Caco-2 (cell line): ENCODE results near the gene ELAVL1. TPM values are rescaled to one million over a fixed set of nuclear protein-coding genes. Genes with fewer than 3 reads are reported as not detected.

ENCODE experiments used
- BruUV-seq: library from RNA; stranded (reverse); fragments of 400-500 nt; replicated peaks from 2 replicates; lab custom pipeline; 2021; lab: Mats Ljungman, UMichigan
- CTCF ChIA-PET: fragments of 300-600 bp; sonication (Branson Sonifier 250); formaldehyde crosslinking; loops from one replicate; lab custom pipeline; 2022; ENCODE audit warnings: antibody characterized with exemption; lab: Charles Lee
- POLR2A ChIA-PET: fragments of 300-600 bp; sonication (Branson Sonifier 250); formaldehyde crosslinking; loops from one replicate; lab custom pipeline; 2022; ENCODE audit warnings: antibody characterized with exemption; lab: Charles Lee
- DNase-seq, 2 experiments: peaks; one replicate each; pipeline versions ENCODE4 v3.0.0 to v3.0.0-alpha.2; 2020 to 2022
- H3K27me3 ChIP-seq: replicated peaks from 2 replicates; pipeline ENCODE4 v1.6.0; 2011; ENCODE audit warnings: low read length; ENCODE audit not compliant: control insufficient read depth, insufficient read depth
- H3K36me3 ChIP-seq: 2 replicates; pipeline ENCODE4 v1.5.1; 2011; ENCODE audit warnings: low read length; ENCODE audit not compliant: control insufficient read depth, insufficient read depth
- H3K4me1 ChIP-seq: fragments of 250-450 bp; sonication (Bioruptor Pico); 2 replicates; pipeline ENCODE4 v1.5.1; 2020; ENCODE audit warnings: mild to moderate bottlenecking
- H3K4me3 ChIP-seq: 2 replicates; pipeline ENCODE4 v1.5.1; 2011; ENCODE audit warnings: low read depth, mild to moderate bottlenecking, control low read depth, low read length
- H3K9me3 ChIP-seq: fragments of 250-450 bp; sonication (Bioruptor Pico); 2 replicates; pipeline ENCODE4 v1.5.1; 2020; ENCODE audit warnings: mild to moderate bottlenecking, moderate library complexity
- H3K27ac Mint-ChIP-seq: one replicate; pipeline ENCODE4 v1.8.0; 2022; ENCODE audit warnings: mixed read lengths; ENCODE audit not compliant: unreplicated experiment
- H3K27me3 Mint-ChIP-seq: one replicate; pipeline ENCODE4 v1.8.0; 2022; ENCODE audit warnings: mixed read lengths; ENCODE audit not compliant: insufficient read depth, unreplicated experiment
- H3K36me3 Mint-ChIP-seq: one replicate; pipeline ENCODE4 v1.8.0; 2022; ENCODE audit warnings: mild to moderate bottlenecking, mixed read lengths; ENCODE audit not compliant: insufficient read depth, unreplicated experiment
- H3K4me1 Mint-ChIP-seq: one replicate; pipeline ENCODE4 v1.8.0; 2022; ENCODE audit warnings: low read depth, mixed read lengths; ENCODE audit not compliant: unreplicated experiment
- H3K4me3 Mint-ChIP-seq: one replicate; pipeline ENCODE4 v1.8.0; 2022; ENCODE audit warnings: mild to moderate bottlenecking, moderate library complexity, mixed read lengths; ENCODE audit not compliant: unreplicated experiment
- H3K9me3 Mint-ChIP-seq: one replicate; pipeline ENCODE4 v1.8.0; 2022; ENCODE audit warnings: mixed read lengths; ENCODE audit not compliant: unreplicated experiment
- intact Hi-C: fragments of 100-400 bp; cut with micrococcal nuclease; formaldehyde crosslinking; loops from one replicate; pipeline ENCODE4 v1.10.0; 2022; ENCODE audit not compliant: unreplicated experiment
- total RNA-seq: library from RNA; stranded (reverse); gene quantifications from 2 replicates; pipeline ENCODE4 v1.2.3, GENCODE V29; 2022
- TF ChIP-seq, protein P1 (sequence below), 2 experiments: fragments of 200-600 bp in 1 of 2; IDR thresholded peaks; 1 replicate in 1 of 2; 2 replicates in 1 of 2; pipeline versions ENCODE4 v1.5.1 to v1.8.0; 2011 to 2022; ENCODE audit warnings: antibody characterized with exemption in 1 of 2, control low read depth in 1 of 2, inconsistent platforms in 1 of 2, low read depth in 1 of 2, low read length in 1 of 2, mild to moderate bottlenecking in 1 of 2, moderate library complexity in 1 of 2; ENCODE audit not compliant: insufficient read depth in 1 of 2, severe bottlenecking in 1 of 2, unreplicated experiment in 1 of 2

Gene ELAVL1
- total RNA-seq, 1 experiment from 2014 or later = 117 TPM

DNA sequence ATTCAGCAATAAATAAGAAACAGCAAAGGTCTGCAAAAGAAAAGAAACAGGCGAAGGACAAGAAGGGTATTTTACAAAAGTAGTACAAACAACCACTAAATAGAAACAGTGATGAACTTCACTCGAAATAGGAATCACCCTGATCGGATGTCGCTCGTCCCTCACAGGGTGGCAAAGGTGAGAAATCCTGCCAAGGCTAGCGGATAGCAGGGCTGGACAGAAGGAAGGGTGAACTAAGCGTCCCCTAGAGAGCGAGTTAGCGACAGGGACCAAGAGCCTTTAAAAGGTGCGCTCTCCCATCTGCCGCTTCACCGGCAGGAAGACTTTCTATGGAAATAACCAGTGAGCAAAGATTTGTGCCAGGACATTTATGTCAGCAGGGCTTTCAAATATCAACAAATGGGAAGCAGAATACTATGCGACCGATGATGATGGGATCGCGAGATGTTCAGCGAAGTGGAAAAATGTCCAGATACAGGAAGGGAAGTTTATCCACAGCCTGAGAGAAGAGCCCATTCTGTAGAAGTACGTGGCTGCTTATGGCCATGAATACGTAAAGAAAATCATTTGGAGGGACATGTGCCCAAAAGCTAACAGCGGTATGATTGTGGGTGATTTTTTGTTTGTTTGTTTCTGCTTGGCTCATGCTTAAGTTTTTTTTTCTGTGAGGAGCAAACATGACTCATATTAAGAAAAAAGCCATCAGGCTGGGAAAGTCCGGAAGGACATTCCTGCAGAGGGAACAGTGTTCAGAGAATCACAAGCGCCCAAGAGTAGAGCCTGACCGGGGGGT is 18.9 kb downstream of the ELAVL1 start:
- H3K4me3 Mint-ChIP-seq = no peak overlapping the region
- H3K4me1 ChIP-seq = no peaks in the 10 kb centered on the region; the same call in 1 of the 2 replicates
- intact Hi-C loops = no loop called here
- ChIA-PET CTCF (no interaction called here), POLR2A (no interaction called here)
- H3K27me3 Mint-ChIP-seq = no peaks in the 10 kb centered on the region
- peaks cover 24% of the 10 kb centered on the region for H3K4me1 Mint-ChIP-seq
- DNase-seq = no peak
- H3K27ac Mint-ChIP-seq = peak overlapping the region; percentile 18
- no TSS peak for BruUV-seq
- no peaks in the 10 kb centered on the region for H3K27me3 ChIP-seq
- H3K9me3 Mint-ChIP-seq = no peaks in the 10 kb centered on the region
- no peak overlapping the region for H3K4me3 ChIP-seq
- H3K36me3 Mint-ChIP-seq = peaks cover 94% of the 10 kb centered on the region
- TF ChIP-seq, protein P1, sequence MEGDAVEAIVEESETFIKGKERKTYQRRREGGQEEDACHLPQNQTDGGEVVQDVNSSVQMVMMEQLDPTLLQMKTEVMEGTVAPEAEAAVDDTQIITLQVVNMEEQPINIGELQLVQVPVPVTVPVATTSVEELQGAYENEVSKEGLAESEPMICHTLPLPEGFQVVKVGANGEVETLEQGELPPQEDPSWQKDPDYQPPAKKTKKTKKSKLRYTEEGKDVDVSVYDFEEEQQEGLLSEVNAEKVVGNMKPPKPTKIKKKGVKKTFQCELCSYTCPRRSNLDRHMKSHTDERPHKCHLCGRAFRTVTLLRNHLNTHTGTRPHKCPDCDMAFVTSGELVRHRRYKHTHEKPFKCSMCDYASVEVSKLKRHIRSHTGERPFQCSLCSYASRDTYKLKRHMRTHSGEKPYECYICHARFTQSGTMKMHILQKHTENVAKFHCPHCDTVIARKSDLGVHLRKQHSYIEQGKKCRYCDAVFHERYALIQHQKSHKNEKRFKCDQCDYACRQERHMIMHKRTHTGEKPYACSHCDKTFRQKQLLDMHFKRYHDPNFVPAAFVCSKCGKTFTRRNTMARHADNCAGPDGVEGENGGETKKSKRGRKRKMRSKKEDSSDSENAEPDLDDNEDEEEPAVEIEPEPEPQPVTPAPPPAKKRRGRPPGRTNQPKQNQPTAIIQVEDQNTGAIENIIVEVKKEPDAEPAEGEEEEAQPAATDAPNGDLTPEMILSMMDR (IDR thresholded peaks at IDR 0.05; ENCODE audit: insufficient read depth in 1 of 2, low read depth in 1 of 2, low read length in 1 of 2, severe bottlenecking in 1 of 2, unreplicated experiment in 1 of 2) = no peak
- H3K9me3 ChIP-seq = no peaks in the 10 kb centered on the region
- H3K36me3 ChIP-seq = no peaks in the 10 kb centered on the region; the same call in 1 of the 2 replicates

DNA sequence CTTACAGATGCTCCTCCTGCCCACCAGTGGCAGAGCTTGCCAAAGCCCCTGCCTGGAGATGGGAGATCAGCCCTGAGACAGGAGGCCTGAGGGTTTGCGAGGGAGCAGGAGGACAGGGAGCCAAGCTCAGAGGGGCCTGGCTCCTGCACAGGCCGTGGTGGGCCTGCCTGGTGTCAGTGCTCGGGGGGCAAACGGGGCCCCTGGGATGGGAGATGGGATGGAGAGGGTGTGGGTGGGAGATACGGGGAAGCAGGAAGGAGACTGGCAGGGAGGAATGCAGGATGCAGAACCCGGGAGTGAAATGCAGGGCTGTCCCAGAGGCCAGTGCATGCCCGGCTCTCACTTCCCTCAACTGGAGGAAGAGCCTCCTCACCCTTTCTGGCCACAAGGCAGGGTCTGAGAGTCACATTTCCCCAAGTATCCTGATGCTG is 19.9 kb downstream of the ELAVL1 start:
- no peaks in the 10 kb centered on the region for H3K27me3 Mint-ChIP-seq
- POLR2A ChIA-PET = no interaction called here
- no peaks in the 10 kb centered on the region; the same call in 1 of the 2 replicates for H3K36me3 ChIP-seq
- H3K4me1 ChIP-seq = no peaks in the 10 kb centered on the region; the same call in 1 of the 2 replicates
- H3K27ac Mint-ChIP-seq = peak overlapping the region; percentile 18
- peaks cover 22% of the 10 kb centered on the region for H3K4me1 Mint-ChIP-seq
- no peaks in the 10 kb centered on the region for H3K9me3 ChIP-seq
- no peaks in the 10 kb centered on the region for H3K27me3 ChIP-seq
- no peaks in the 10 kb centered on the region for H3K9me3 Mint-ChIP-seq
- intact Hi-C loops = no loop called here
- no TSS peak for BruUV-seq
- no peak for DNase-seq
- TF ChIP-seq, protein P1 (IDR thresholded peaks at IDR 0.05; ENCODE audit: insufficient read depth in 1 of 2, low read depth in 1 of 2, low read length in 1 of 2, severe bottlenecking in 1 of 2, unreplicated experiment in 1 of 2) = no peak
- CTCF ChIA-PET = no interaction called here
- H3K4me3 Mint-ChIP-seq = no peak overlapping the region
- H3K4me3 ChIP-seq = no peak overlapping the region
- H3K36me3 Mint-ChIP-seq = peaks cover 95% of the 10 kb centered on the region

DNA sequence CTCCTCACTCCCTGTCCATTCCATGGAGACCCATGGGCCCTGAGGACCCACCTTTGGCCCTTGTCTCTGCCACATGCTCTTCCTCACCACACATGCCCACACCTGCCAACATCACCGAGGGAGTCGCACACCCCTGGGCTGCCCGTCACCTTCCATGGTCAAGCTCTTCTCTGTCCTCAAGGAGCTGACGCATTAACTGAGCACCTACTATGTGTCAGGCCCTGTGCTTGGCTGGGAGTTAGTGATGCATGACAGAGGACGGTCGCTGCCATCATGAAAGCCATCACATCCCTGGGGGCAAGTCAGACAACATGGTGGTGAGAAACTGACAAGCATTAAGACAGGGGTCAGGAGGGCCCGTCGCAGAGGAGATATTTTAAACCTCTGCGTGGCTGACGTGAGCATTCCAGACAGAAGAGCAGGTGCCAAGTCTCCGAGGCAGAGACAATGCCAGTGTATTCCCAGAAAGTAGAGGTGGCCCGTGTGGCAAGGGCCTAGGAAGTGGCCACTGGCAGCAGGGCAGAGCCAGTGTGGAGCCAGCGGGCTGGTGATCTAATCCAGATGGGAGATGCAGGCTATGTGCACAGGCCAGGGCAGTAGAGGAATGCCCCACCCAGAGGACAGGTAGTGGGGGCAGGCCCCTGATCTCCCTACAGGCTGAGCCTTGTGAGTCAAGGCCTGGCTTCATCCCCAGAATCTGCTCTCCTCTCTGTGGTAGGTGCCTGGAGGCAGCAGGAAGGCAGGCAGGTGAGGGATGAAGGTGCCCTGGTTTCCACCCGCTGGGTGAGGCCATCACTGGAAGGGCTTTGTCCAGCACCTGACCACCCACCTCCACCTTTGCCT is 21.2 kb downstream of the ELAVL1 start:
- Histone ChIP-seq H3K4me1 (no peaks in the 10 kb centered on the region; the same call in 1 of the 2 replicates), H3K9me3 (no peaks in the 10 kb centered on the region), H3K27me3 (no peaks in the 10 kb centered on the region), H3K36me3 (no peaks in the 10 kb centered on the region), H3K4me3 (no peak overlapping the region)
- intact Hi-C loops = no loop called here
- DNase-seq = no peak
- no peaks in the 10 kb centered on the region for H3K27me3 Mint-ChIP-seq
- H3K4me1 Mint-ChIP-seq = peaks cover 17% of the 10 kb centered on the region
- TF ChIP-seq, protein P1 (IDR thresholded peaks at IDR 0.05; ENCODE audit: insufficient read depth in 1 of 2, low read depth in 1 of 2, low read length in 1 of 2, severe bottlenecking in 1 of 2, unreplicated experiment in 1 of 2) = no peak
- ChIA-PET CTCF (no interaction called here), POLR2A (no interaction called here)
- no peaks in the 10 kb centered on the region for H3K9me3 Mint-ChIP-seq
- peak overlapping the region; percentile 39 for H3K27ac Mint-ChIP-seq
- no TSS peak for BruUV-seq
- no peak overlapping the region for H3K4me3 Mint-ChIP-seq
- H3K36me3 Mint-ChIP-seq = peaks cover 96% of the 10 kb centered on the region
